ENCODE results near the gene LCN9. TPM values are rescaled to one million over a fixed set of nuclear protein-coding genes. Genes with fewer than 3 reads are reported as not detected.

The LCN9 gene
- total and polyA plus RNA-seq, 12 donors = not detected

GRCh38 chr9:135681161-135681560 lies 18.1 kb downstream of the LCN9 start:
- Histone ChIP-seq H3K4me1 (no peaks in the 10 kb centered on the region), H3K27me3 (peaks cover 0 to 44% (median 36%) of the 10 kb centered on the region in 7 donors), H3K4me3 (no peak overlapping the region), H3K27ac (no peak overlapping the region), H3K36me3 (no peaks in the 10 kb centered on the region), H3K9me3 (no peaks in the 10 kb centered on the region)
- no peak for DNase-seq
- TF ChIP-seq CTCF (IDR thresholded peaks at IDR 0.05) = no peak
- intact Hi-C loops (cut with DNase I) = no loop called here
- no peak for ATAC-seq
- WGBS, 2 donors = 88 to 89% methylated on average over 5 of the region's 5 CpGs

- DNase-seq (no peak), ATAC-seq (no peak)
- Histone ChIP-seq H3K27me3 (peaks cover 0 to 49% (median 37%) of the 10 kb centered on the region in 7 donors), H3K9me3 (no peaks in the 10 kb centered on the region), H3K36me3 (no peaks in the 10 kb centered on the region), H3K27ac (no peak overlapping the region), H3K4me3 (no peak overlapping the region), H3K4me1 (no peaks in the 10 kb centered on the region)
- TF ChIP-seq CTCF (IDR thresholded peaks at IDR 0.05) = no peak
- WGBS, 2 donors = 68 to 71% methylated on average over 14 to 15 of the region's 15 CpGs
- intact Hi-C loops (cut with DNase I) = no loop called here
These were observed 20.4 kb downstream of the LCN9 start for GRCh38 chr9:135683401-135684034.

DNA sequence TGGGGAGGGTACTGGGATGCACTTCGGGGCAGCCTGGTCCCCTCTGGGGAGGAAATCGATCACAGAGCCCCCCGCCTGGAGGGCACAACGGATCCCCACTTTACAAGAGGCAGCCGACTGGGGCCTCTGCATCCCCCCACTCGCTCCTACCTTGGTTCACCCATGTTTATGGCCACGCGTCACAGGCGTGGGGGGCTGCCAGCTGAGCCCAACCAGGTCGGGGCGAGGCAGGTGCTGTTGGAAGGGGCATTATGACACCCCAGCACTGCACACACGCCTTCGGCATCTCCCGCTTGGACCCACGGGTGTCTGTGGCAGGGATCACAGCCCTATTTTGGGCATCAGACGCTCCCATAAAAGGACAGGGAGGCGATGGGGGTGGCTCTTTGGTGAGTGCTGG lies 21.6 kb downstream of the LCN9 start:
- no peak overlapping the region for H3K4me3 ChIP-seq
- H3K36me3 ChIP-seq = no peaks in the 10 kb centered on the region
- DNase-seq (no peak), ATAC-seq (no peak)
- no peaks in the 10 kb centered on the region for H3K9me3 ChIP-seq
- intact Hi-C loops (cut with DNase I) = no loop called here
- no peak for TF ChIP-seq CTCF (IDR thresholded peaks at IDR 0.05)
- H3K4me1 ChIP-seq = no peaks in the 10 kb centered on the region
- H3K27me3 ChIP-seq = peaks cover 0 to 56% (median 37%) of the 10 kb centered on the region in 7 donors
- H3K27ac ChIP-seq = no peak overlapping the region
- 72 to 76% methylated on average over 17 of the region's 17 CpGs for WGBS, 2 donors

- ATAC-seq = no peak
- no peak for TF ChIP-seq CTCF (IDR thresholded peaks at IDR 0.05)
- intact Hi-C loops (cut with DNase I) = no loop called here
- H3K4me1 ChIP-seq = no peaks in the 10 kb centered on the region
- 89 to 93% methylated on average over 15 of the region's 15 CpGs for WGBS, 2 donors
- H3K4me3 ChIP-seq = no peak overlapping the region
- no peak overlapping the region for H3K27ac ChIP-seq
- H3K36me3 ChIP-seq = no peaks in the 10 kb centered on the region
- no peak for DNase-seq
- no peaks in the 10 kb centered on the region for H3K9me3 ChIP-seq
- peaks cover 0 to 45% (median 31%) of the 10 kb centered on the region in 7 donors for H3K27me3 ChIP-seq
These were observed 24.1 kb downstream of the LCN9 start for GRCh38 chr9:135687216-135687615.

Data from heart right ventricle (tissue), 16 donors.